Smooth muscle cell of the brain vasculature (primary cell): Measurements from ENCODE around the gene MTTP.

Experiments
- DNase-seq: peaks from one replicate; pipeline ENCODE4 v3.0.0-alpha.2; 2012; ENCODE audit warnings: low read depth, low spot score

MTTP gene

GRCh38 chr4:99640676-99641075, 66.1 kb downstream of the MTTP start:
- no peak for DNase-seq

- no peak for DNase-seq
These were observed 68.3 kb downstream of the MTTP start for GRCh38 chr4:99642725-99643489.

GRCh38 chr4:99644453-99644852, 69.8 kb downstream of the MTTP start:
- DNase-seq: no peak

GRCh38 chr4:99645036-99645435, 70.4 kb downstream of the MTTP start:
- no peak for DNase-seq

- no peak for DNase-seq
These were observed 71.0 kb downstream of the MTTP start for GRCh38 chr4:99645638-99646037.

GRCh38 chr4:99647071-99647470, 72.4 kb downstream of the MTTP start:
- DNase-seq: no peak

GRCh38 chr4:99648321-99648720, 73.7 kb downstream of the MTTP start:
- no peak for DNase-seq

- DNase-seq: no peak
These were observed 74.6 kb downstream of the MTTP start for GRCh38 chr4:99649208-99649607.

- no peak for DNase-seq
These were observed 75.2 kb downstream of the MTTP start for GRCh38 chr4:99649778-99650177.

GRCh38 chr4:99651016-99651769, 76.6 kb downstream of the MTTP start:
- no peak for DNase-seq

GRCh38 chr4:99651811-99652485, 77.3 kb downstream of the MTTP start:
- DNase-seq: no peak

GRCh38 chr4:99652596-99653436, 78.2 kb downstream of the MTTP start:
- DNase-seq: no peak

- DNase-seq: no peak
These were observed 79.3 kb downstream of the MTTP start for GRCh38 chr4:99653916-99654315.

- DNase-seq: no peak
These were observed 79.7 kb downstream of the MTTP start for GRCh38 chr4:99654361-99654761.

GRCh38 chr4:99655308-99656081, 80.9 kb downstream of the MTTP start:
- peak; percentile 18 for DNase-seq

GRCh38 chr4:99657798-99658197, 83.2 kb downstream of the MTTP start, which contains the start of gene C4orf54:
C4orf54 (minus strand) TSS chr4:99657828; CDS start chr4:99654648, 3,180 bp downstream.
- no peak for DNase-seq

GRCh38 chr4:99658666-99659065, 84.0 kb downstream of the MTTP start:
- no peak for DNase-seq

- DNase-seq: no peak
These were observed 87.3 kb downstream of the MTTP start for GRCh38 chr4:99661907-99662306.

GRCh38 chr4:99664716-99665115, 90.1 kb downstream of the MTTP start:
- no peak for DNase-seq

- no peak for DNase-seq
These were observed 91.4 kb downstream of the MTTP start for GRCh38 chr4:99665983-99666382.

GRCh38 chr4:99668472-99668871, 93.8 kb downstream of the MTTP start:
- no peak for DNase-seq
